Measurements from ENCODE around the gene PRKAB1. TPM values are rescaled to one million over a fixed set of nuclear protein-coding genes. Genes with fewer than 3 reads are reported as not detected.

The PRKAB1 gene
- total RNA-seq, 1 experiment from 2014 or later = 36.3 TPM

GRCh38 chr12:119669744-119670472 lies 2.0 kb downstream of the PRKAB1 start:
- no peaks in the 10 kb centered on the region for H3K9me3 ChIP-seq (ENCODE audit: control insufficient read depth, insufficient read depth, low read depth, low read length)
- TSS peak; percentile 44 for BruUV-seq (replicated peaks)
- peak overlapping the region; percentile 14 to 77 for H3K4me3 ChIP-seq (ENCODE audit: low read depth in 2 of 2, low read length in 2 of 2)
- no peaks in the 10 kb centered on the region for H3K27me3 ChIP-seq (ENCODE audit: control insufficient read depth, insufficient read depth, low read length)
- peak overlapping the region; percentile 59 for H3K27ac ChIP-seq (ENCODE audit: low read length)
- TF ChIP-seq, protein P1, sequence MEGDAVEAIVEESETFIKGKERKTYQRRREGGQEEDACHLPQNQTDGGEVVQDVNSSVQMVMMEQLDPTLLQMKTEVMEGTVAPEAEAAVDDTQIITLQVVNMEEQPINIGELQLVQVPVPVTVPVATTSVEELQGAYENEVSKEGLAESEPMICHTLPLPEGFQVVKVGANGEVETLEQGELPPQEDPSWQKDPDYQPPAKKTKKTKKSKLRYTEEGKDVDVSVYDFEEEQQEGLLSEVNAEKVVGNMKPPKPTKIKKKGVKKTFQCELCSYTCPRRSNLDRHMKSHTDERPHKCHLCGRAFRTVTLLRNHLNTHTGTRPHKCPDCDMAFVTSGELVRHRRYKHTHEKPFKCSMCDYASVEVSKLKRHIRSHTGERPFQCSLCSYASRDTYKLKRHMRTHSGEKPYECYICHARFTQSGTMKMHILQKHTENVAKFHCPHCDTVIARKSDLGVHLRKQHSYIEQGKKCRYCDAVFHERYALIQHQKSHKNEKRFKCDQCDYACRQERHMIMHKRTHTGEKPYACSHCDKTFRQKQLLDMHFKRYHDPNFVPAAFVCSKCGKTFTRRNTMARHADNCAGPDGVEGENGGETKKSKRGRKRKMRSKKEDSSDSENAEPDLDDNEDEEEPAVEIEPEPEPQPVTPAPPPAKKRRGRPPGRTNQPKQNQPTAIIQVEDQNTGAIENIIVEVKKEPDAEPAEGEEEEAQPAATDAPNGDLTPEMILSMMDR (IDR thresholded peaks at IDR 0.05) = no peak
- TF ChIP-seq SIN3A (IDR thresholded peaks at IDR 0.05; ENCODE audit: borderline replicate concordance, insufficient read depth, low read depth, low read length) (no peak), TCF7L2 (IDR thresholded peaks at IDR 0.05; ENCODE audit: low read depth, low read length) (no peak), POLR2AphosphoS5 (IDR thresholded peaks at IDR 0.05; ENCODE audit: low read depth, low read length) (no peak)
- TF ChIP-seq, protein P2, sequence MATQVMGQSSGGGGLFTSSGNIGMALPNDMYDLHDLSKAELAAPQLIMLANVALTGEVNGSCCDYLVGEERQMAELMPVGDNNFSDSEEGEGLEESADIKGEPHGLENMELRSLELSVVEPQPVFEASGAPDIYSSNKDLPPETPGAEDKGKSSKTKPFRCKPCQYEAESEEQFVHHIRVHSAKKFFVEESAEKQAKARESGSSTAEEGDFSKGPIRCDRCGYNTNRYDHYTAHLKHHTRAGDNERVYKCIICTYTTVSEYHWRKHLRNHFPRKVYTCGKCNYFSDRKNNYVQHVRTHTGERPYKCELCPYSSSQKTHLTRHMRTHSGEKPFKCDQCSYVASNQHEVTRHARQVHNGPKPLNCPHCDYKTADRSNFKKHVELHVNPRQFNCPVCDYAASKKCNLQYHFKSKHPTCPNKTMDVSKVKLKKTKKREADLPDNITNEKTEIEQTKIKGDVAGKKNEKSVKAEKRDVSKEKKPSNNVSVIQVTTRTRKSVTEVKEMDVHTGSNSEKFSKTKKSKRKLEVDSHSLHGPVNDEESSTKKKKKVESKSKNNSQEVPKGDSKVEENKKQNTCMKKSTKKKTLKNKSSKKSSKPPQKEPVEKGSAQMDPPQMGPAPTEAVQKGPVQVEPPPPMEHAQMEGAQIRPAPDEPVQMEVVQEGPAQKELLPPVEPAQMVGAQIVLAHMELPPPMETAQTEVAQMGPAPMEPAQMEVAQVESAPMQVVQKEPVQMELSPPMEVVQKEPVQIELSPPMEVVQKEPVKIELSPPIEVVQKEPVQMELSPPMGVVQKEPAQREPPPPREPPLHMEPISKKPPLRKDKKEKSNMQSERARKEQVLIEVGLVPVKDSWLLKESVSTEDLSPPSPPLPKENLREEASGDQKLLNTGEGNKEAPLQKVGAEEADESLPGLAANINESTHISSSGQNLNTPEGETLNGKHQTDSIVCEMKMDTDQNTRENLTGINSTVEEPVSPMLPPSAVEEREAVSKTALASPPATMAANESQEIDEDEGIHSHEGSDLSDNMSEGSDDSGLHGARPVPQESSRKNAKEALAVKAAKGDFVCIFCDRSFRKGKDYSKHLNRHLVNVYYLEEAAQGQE (IDR thresholded peaks at IDR 0.05; ENCODE audit: insufficient read depth in 1 of 2, low read depth in 2 of 2, low read length in 1 of 2) = no peak
- peaks cover 15% of the 10 kb centered on the region for H3K4me1 ChIP-seq (ENCODE audit: control insufficient read depth, insufficient read depth, low read length)
- no peak for DNase-seq (ENCODE audit: low read depth, low spot score)
- POLR2A ChIA-PET = no interaction called here
- CTCF ChIA-PET = no interaction called here
- in situ Hi-C loops (cut with HindIII; ENCODE audit: low pct_unique_long_range_greater_than_20kb, low sequenced_read_pairs) = no loop called here
- H3K36me3 ChIP-seq (ENCODE audit: control insufficient read depth, insufficient read depth, low read length) = peaks cover 43% of the 10 kb centered on the region
- no peak for ATAC-seq
- intact Hi-C loops (cut with micrococcal nuclease; ENCODE audit: unreplicated experiment) = no loop called here

DNA sequence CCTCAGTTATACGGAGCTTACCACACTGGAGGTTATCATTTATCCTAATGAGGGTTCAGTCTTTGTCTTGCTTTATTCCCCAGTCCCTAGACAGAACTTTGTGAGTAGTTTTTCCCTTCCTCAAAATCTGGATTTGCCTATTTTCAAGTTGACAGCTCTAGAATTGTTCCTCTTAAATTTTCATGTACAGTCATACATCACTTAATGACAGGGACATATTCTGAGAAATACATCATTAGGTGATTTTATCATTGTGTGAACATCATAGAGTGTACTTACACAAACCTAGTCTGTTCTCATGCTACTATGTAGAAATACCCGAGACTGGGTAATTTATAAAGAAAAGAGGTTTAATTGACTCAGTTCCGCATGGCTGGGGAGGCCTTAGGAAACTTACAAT lies 3.1 kb downstream of the PRKAB1 start:
- no peak overlapping the region for H3K27ac ChIP-seq (ENCODE audit: low read length)
- peaks cover 49% of the 10 kb centered on the region for H3K36me3 ChIP-seq (ENCODE audit: control insufficient read depth, insufficient read depth, low read length)
- POLR2A ChIA-PET = no interaction called here
- intact Hi-C loops (cut with micrococcal nuclease; ENCODE audit: unreplicated experiment) (no loop called here), in situ Hi-C loops (cut with HindIII; ENCODE audit: low pct_unique_long_range_greater_than_20kb, low sequenced_read_pairs) (no loop called here)
- peaks cover 15% of the 10 kb centered on the region for H3K4me1 ChIP-seq (ENCODE audit: control insufficient read depth, insufficient read depth, low read length)
- no peak for TF ChIP-seq POLR2AphosphoS5 (IDR thresholded peaks at IDR 0.05; ENCODE audit: low read depth, low read length)
- TF ChIP-seq TCF7L2 (IDR thresholded peaks at IDR 0.05; ENCODE audit: low read depth, low read length) = no peak
- TF ChIP-seq, protein P2 (IDR thresholded peaks at IDR 0.05; ENCODE audit: insufficient read depth in 1 of 2, low read depth in 2 of 2, low read length in 1 of 2) = no peak
- TF ChIP-seq, protein P1 (IDR thresholded peaks at IDR 0.05) = no peak
- TF ChIP-seq SIN3A (IDR thresholded peaks at IDR 0.05; ENCODE audit: borderline replicate concordance, insufficient read depth, low read depth, low read length) = no peak
- no peaks in the 10 kb centered on the region for H3K27me3 ChIP-seq (ENCODE audit: control insufficient read depth, insufficient read depth, low read length)
- DNase-seq (ENCODE audit: low read depth, low spot score) = no peak
- H3K4me3 ChIP-seq (ENCODE audit: low read depth in 2 of 2, low read length in 2 of 2) = no peak overlapping the region
- no peak for ATAC-seq
- BruUV-seq (replicated peaks) = no TSS peak
- CTCF ChIA-PET = no interaction called here
- H3K9me3 ChIP-seq (ENCODE audit: control insufficient read depth, insufficient read depth, low read depth, low read length) = no peaks in the 10 kb centered on the region

Measured in Panc1 (cell line).